CD4-positive, alpha-beta T cell treated with Interleukin-10 for 1 hour (primary cell): ENCODE results near the gene STXBP5.

Experiments
- DNase-seq: peaks from one replicate; pipeline ENCODE4 v3.0.0-alpha.2; 2020

STXBP5 gene

GRCh38 chr6:147211831-147212230 is 7.6 kb downstream of the STXBP5 start:
- no peak for DNase-seq

GRCh38 chr6:147212622-147213021 is 8.4 kb downstream of the STXBP5 start:
- DNase-seq, result no peak

DNA sequence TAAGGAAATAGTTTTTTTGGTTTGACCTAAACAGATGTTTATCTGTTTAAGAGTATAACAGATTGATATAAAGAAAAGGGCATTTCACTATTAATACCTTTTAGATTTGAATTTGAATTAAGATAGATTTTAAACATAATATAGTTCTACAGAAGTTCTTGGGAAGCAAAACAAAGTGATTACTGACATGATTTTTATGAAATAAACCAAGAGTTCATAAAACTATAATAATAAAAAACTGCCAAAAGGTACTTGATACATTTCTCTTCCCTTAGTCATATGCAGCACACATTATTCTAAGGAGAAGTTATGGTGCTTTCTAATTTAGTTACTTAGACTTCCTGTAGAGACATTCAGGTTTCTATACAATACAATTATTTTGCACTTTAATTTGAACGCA is 9.6 kb downstream of the STXBP5 start:
- DNase-seq, result no peak

DNA sequence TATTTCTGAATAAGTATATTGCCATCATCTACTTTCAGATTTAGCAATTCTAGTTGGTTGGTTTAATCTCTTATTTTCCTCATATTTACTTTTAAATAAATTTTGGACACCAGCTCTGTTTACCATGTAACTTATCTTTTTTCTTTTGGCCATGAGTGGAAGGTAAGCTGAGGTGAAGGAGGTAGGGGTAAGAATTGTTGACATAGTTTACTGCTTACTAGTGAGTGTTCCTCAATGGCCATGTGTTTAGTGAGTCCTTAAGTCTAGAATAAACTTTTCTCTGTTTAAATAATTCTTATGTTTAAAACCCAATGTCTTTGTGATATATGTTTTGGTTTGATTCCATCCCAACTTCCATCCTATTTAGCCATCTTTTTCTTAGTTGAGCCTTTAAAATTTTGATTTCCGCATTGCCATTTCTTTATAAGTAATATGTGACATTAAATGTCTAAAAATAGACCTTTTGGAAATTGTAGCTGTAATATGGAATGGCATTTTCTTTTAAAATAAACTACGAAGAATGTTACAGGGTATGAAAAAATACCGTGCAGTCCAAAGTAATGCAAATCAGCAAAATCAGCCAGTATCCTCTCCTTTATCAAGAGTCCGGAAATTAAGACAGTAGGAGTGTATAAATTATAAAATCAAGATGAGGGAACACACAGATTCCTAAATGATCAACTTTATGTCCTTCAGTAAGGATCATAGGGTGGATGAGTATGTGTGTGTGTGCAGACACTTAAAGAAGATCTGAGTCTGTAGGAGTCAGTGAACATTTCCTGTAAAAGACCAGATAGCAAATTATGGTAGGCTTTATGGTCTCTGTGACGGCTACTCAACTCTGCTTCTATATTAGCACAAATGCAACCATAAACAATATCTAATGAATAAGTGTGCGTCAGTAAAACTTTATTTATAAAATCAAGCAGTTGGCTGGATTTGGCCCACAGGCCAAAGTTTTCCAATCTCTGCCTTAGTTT is 10.3 kb downstream of the STXBP5 start:
- no peak for DNase-seq

- DNase-seq, result no peak
These were observed 12.7 kb downstream of the STXBP5 start for GRCh38 chr6:147216915-147217314.

- no peak for DNase-seq
These were observed 13.7 kb downstream of the STXBP5 start for GRCh38 chr6:147217840-147218404.

- DNase-seq, result no peak
These were observed 14.6 kb downstream of the STXBP5 start for GRCh38 chr6:147218797-147219196.

DNA sequence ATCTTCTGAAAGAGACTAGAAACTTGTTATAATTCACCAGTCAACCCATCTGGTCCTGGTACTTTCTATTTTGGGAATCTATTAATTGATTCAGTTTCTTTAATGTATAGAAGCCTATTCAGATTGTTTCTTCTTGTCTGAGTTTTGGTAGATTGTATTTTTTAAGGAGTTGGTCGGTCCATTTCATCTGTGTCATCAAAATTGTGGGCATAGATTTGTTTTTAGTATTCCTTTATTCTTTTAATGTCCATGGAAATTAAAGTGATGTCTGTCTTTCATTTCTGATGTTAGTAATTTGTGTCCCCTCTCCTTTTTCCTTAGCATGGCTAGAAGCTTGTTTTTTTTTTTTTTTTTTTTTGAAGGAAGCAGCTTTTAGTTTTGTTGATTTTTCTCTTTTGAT is 15.2 kb downstream of the STXBP5 start:
- no peak for DNase-seq

DNA sequence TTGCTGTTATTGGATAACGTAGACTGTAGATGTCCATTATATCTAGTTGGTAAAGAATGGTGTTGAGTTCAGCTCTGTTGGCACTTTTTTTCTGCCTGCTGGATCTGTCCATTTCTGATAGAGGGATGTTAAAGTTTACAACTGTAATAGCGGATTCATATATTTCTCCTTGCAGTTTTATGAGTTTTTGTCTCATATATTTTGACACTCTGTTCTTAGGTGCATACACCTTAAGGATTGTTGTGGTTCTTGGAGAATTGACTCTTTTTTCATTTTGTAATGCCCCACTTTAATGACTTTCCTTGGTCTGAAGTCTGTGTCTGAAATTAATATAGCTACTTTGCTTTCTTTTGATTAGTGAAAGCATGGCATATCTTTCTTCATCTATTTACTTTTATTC is 16.1 kb downstream of the STXBP5 start:
- DNase-seq, result no peak

DNA sequence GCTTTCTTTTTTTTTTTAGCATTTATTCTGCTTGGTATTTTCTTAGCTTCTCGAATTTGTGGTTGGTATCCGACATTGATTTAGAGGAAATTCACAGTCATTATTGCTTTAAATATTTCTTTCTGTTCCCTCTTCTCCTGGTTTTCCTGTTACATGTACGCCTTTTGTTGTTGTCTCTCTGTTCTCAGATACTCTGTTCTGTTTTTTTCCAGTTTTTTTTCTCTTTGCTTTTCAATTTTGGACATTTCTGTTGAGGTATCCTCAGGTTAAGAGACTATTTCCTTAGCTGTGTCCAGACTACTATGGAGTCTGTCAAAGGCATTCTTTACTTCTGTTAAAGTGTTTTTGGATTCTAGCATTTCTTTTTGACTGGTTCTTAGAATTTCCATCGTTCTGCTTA is 17.5 kb downstream of the STXBP5 start:
- no peak for DNase-seq

GRCh38 chr6:147222160-147222838 is 18.1 kb downstream of the STXBP5 start:
- DNase-seq, result peak; percentile 41

DNA sequence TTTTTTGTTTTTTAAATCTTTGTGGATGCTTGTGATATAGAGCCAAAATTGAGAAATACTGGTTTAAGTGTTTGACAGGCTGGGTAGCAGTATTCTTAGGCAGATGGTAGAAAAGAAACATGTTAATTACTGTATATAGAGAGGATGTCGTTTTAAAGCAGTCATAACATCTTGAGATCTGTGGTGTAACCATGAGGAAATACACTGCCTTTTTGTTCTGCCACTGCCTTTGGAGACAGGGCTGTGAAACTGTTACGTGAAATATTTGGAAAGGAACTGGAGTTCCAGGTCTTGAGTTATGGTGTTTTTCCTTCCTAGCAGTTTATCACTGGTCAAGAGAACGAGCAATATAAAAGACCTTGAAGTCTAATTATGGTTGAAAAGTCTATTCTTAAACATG is 19.5 kb downstream of the STXBP5 start:
- DNase-seq, result no peak

DNA sequence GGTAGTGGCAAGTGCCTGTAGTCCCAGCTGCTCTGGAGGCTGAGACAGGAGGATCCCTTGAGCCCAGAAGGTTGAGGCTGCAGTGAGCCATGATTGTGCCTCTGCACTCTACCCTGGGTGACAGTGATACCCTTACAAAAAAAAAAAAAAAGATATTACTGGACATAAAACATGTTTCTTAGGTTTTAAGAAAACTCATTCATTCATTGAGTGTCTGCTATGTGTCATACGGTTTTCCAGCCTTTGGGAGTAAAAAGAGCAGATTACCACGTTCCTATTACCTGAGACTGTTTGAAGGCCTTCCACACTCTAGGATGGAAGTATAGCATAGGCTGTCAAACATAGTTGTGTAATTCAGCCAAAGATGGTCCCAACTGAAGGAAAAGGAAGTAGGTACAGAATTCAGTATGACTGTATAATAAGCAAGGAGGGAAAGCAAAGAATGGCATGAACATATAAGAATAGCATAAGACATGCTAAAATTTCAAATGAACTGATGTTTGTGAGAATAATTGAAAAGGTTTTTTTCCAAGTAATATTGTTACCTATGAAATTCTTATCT is 22.0 kb downstream of the STXBP5 start:
- DNase-seq, result no peak

DNA sequence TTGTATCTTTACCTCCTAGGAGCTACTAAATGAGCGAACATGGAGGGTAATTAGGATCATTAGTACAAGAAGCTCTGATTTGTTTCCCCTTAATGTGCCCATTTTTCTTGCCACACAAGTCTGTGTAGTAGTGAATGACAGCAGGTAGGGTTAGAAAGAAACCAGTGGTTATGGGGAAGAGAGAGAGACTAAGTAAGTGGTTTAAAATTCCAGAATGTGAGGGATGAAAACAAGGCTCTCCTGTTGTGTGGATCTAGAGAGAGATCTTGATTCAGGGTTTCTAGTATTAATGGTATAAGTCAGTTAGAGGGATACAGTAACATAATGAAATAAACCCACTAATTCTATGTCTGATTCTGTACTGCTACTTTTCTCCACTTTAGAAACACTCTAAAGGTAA is 22.7 kb downstream of the STXBP5 start:
- DNase-seq, result no peak

DNA sequence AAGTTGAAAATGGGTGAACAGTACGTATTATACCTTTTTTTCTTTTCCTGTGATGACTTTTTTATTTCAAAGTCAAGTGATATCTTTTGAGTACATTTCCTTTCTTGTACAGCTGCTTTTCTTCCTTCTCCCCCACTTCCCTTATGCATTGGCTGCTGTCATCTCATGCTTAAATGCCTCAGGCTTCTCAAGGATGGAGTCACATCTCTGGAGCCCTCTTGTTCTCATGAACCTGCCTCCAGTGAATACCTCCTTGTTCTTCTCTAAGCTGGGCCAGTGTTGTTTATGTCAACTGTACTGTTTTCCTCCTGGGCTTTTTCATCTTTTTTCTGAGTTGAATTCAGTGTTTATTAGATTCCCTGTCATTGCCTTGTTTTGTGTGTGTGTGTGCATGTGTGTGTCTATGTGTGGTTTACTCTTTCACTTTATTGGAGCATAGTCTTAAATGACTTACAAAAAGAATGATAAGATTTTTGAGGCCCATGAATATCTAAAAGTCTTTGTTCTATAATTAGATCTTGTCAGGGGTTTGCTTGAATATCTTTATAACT is 23.6 kb downstream of the STXBP5 start:
- no peak for DNase-seq

GRCh38 chr6:147231589-147231988 is 27.4 kb downstream of the STXBP5 start:
- DNase-seq, result no peak

DNA sequence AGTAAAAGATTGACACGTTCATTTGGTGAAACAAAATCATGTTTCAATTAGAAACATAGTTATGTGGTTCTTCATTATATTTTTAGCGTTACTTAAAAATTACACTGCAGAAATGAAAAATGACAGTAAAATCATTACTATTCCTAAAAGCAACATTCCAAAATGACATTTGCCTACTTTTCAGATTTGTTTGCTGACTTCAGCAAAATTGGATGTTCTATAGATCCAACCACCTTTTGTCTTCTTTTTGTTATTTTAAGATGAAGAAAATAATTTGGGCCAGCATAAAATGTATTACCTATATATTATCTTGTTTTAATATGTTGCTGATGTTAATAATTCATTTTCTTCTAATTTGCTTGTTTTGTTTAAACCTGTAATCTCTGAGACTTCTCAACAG is 30.5 kb downstream of the STXBP5 start:
- no peak for DNase-seq

DNA sequence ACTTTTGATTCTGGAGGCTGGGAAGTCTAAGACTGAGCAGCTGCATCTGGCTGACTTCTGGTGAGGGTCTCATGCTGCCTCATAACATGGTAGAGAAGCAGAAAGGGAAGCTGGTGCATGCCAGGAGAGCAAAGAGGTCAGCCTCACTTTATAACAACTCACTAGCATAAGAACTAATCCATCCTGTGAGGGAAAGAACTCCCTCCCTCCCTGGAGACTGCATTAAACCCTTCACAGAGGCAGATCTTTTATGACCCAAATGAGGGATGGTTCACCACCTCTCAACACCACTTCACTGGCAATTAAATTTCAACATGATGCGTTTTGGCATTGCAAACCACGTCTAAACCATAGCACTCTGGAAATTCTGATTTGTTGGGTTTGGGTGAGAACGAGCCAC is 33.9 kb downstream of the STXBP5 start:
- DNase-seq, result no peak

GRCh38 chr6:147238906-147239305 is 34.7 kb downstream of the STXBP5 start:
- DNase-seq, result no peak

GRCh38 chr6:147244832-147245231 is 40.6 kb downstream of the STXBP5 start:
- DNase-seq, result no peak

GRCh38 chr6:147245693-147246092 is 41.5 kb downstream of the STXBP5 start:
- DNase-seq, result no peak

GRCh38 chr6:147246853-147247635 is 42.8 kb downstream of the STXBP5 start:
- DNase-seq, result no peak
